Smooth muscle cell (in vitro differentiated cells): ENCODE measurements around the gene HOXB4. TPM values are rescaled to one million over a fixed set of nuclear protein-coding genes. Genes with fewer than 3 reads are reported as not detected.

ENCODE experiments used
- DNase-seq: peaks from one replicate; lab custom pipeline; 2025; ENCODE audit not compliant: unreplicated experiment; lab: John Stamatoyannopoulos, UW
- H2AFZ ChIP-seq: fragments of 200-600 bp; sonication (generic); 2 replicates; pipeline ENCODE4 v1.6.0; 2016; ENCODE audit warnings: antibody characterized with exemption, low read depth, mild to moderate bottlenecking
- H3F3A ChIP-seq: fragments of 200-600 bp; sonication (generic); 2 replicates; pipeline ENCODE4 v1.6.0; 2017; ENCODE audit warnings: antibody characterized with exemption, low read depth
- H3K27ac ChIP-seq: fragments of 200-600 bp; sonication (generic); 2 replicates; pipeline ENCODE4 v1.5.1; 2016; ENCODE audit warnings: low read depth, mild to moderate bottlenecking
- H3K27me3 ChIP-seq: fragments of 200-600 bp; sonication (generic); 2 replicates; pipeline ENCODE4 v1.6.1; 2016; ENCODE audit warnings: low read depth, mild to moderate bottlenecking
- H3K36me3 ChIP-seq: fragments of 200-600 bp; sonication (generic); 2 replicates; pipeline ENCODE4 v1.5.1; 2016; ENCODE audit warnings: low read depth
- H3K4me1 ChIP-seq: fragments of 200-600 bp; sonication (generic); 2 replicates; pipeline ENCODE4 v1.5.1; 2016; ENCODE audit warnings: low read depth
- H3K4me2 ChIP-seq: fragments of 200-600 bp; sonication (generic); 2 replicates; pipeline ENCODE4 v1.6.0; 2016; ENCODE audit warnings: mild to moderate bottlenecking
- H3K4me3 ChIP-seq: fragments of 200-600 bp; sonication (generic); 2 replicates; pipeline ENCODE4 v1.5.1; 2016; ENCODE audit warnings: mild to moderate bottlenecking
- H3K79me2 ChIP-seq: fragments of 200-600 bp; sonication (generic); 2 replicates; pipeline ENCODE4 v1.6.0; 2016; ENCODE audit warnings: low read depth, mild to moderate bottlenecking
- H3K9ac ChIP-seq: fragments of 200-600 bp; sonication (generic); 2 replicates; pipeline ENCODE4 v1.6.0; 2016; ENCODE audit warnings: low read depth
- H3K9me3 ChIP-seq: fragments of 200-600 bp; sonication (generic); replicated peaks from 2 replicates; pipeline ENCODE4 v1.5.1; 2016; ENCODE audit warnings: low read depth
- H4K20me1 ChIP-seq: fragments of 200-600 bp; sonication (generic); 2 replicates; pipeline ENCODE4 v1.6.0; 2016; ENCODE audit warnings: low read depth
- CTCF ChIP-seq: fragments of 200-600 bp; sonication (generic); IDR thresholded peaks from 2 replicates; pipeline ENCODE4 v1.5.1; 2017; ENCODE audit warnings: borderline replicate concordance, mild to moderate bottlenecking, antibody characterized with exemption; ENCODE audit not compliant: insufficient read depth, poor library complexity, severe bottlenecking
- WGBS: methylation state at CpG from one replicate; pipeline ENCODE4 v1.1.7; 2016; ENCODE audit warnings: low lambda C conversion rate; 5-methylcytosine and 5-hydroxymethylcytosine counted together
- polyA plus RNA-seq: library from polyadenylated mRNA; unstranded; fragments of >200 nt; fragmentation: Nextera tagmentation; extraction: Ambion mirVana; gene quantifications from 2 replicates; pipeline ENCODE4 v1.2.1, GENCODE V29; 2016
- total RNA-seq: library from RNA; depleted of rRNA; stranded (reverse); fragments of >200 nt; gene quantifications from 2 replicates; pipeline ENCODE4 v1.2.3, GENCODE V29; 2014

The HOXB4 gene
- total and polyA plus RNA-seq, 2 experiments from 2014 or later: 0.96 to 2.6 TPM

- Histone ChIP-seq H3K9me3 (no peaks in the 10 kb centered on the region), H3K9ac (no peak overlapping the region), H3K27me3 (peaks cover 88% of the 10 kb centered on the region), H3K4me2 (peak overlapping the region; percentile 36), H3F3A (no peaks in the 10 kb centered on the region), H4K20me1 (peaks cover 97% of the 10 kb centered on the region), H3K4me1 (peaks cover 11% of the 10 kb centered on the region), H3K36me3 (no peaks in the 10 kb centered on the region), H3K79me2 (peaks cover 46% of the 10 kb centered on the region), H3K27ac (peak overlapping the region; percentile 1), H2AFZ (no peak overlapping the region), H3K4me3 (no peak overlapping the region)
- 61% methylated on average over 7 of the region's 7 CpGs for WGBS
- no peak for DNase-seq
- no peak for TF ChIP-seq CTCF
These were observed 3.0 kb downstream of the HOXB4 start for GRCh38 chr17:48575066-48575582.

GRCh38 chr17:48574505-48575065 lies 3.6 kb downstream of the HOXB4 start:
- H3K9ac ChIP-seq: no peak overlapping the region
- H3K36me3 ChIP-seq: no peaks in the 10 kb centered on the region
- peaks cover 48% of the 10 kb centered on the region for H3K79me2 ChIP-seq
- H2AFZ ChIP-seq: no peak overlapping the region
- TF ChIP-seq CTCF: no peak
- peaks cover 11% of the 10 kb centered on the region for H3K4me1 ChIP-seq
- DNase-seq: no peak
- H3K4me3 ChIP-seq: no peak overlapping the region
- H3K27ac ChIP-seq: peak overlapping the region; percentile 1
- H4K20me1 ChIP-seq: peaks cover 97% of the 10 kb centered on the region
- peaks cover 88% of the 10 kb centered on the region for H3K27me3 ChIP-seq
- 51% methylated on average over 8 of the region's 8 CpGs for WGBS
- H3K9me3 ChIP-seq: no peaks in the 10 kb centered on the region
- no peaks in the 10 kb centered on the region for H3F3A ChIP-seq
- peak overlapping the region; percentile 36 for H3K4me2 ChIP-seq

GRCh38 chr17:48571826-48572417 lies 6.2 kb downstream of the HOXB4 start:
- peaks cover 4% of the 10 kb centered on the region for H3K4me1 ChIP-seq
- TF ChIP-seq CTCF: no peak
- H2AFZ ChIP-seq: no peak overlapping the region
- no peak for DNase-seq
- H3K4me2 ChIP-seq: peak overlapping the region; percentile 64
- peaks cover 98% of the 10 kb centered on the region for H3K27me3 ChIP-seq
- peaks cover 56% of the 10 kb centered on the region for H3K79me2 ChIP-seq
- H4K20me1 ChIP-seq: peaks cover 100% of the 10 kb centered on the region
- H3K9me3 ChIP-seq: no peaks in the 10 kb centered on the region
- no peaks in the 10 kb centered on the region for H3K36me3 ChIP-seq
- peak overlapping the region; percentile 64 for H3K27ac ChIP-seq
- H3K4me3 ChIP-seq: no peak overlapping the region
- 89% methylated on average over 1 of the region's 1 CpG for WGBS
- H3K9ac ChIP-seq: no peak overlapping the region
- no peaks in the 10 kb centered on the region for H3F3A ChIP-seq
